Neutrophil (primary cell): ENCODE data around the gene BANK1.

Experiments
- H3K27ac ChIP-seq: fragments of 200-600 bp; sonication (generic); 2 replicates; pipeline ENCODE4 v1.5.1; 2016; ENCODE audit warnings: mild to moderate bottlenecking, moderate library complexity
- H3K27me3 ChIP-seq: fragments of 200-600 bp; sonication (generic); 2 replicates; pipeline ENCODE4 v1.6.0; 2016; ENCODE audit warnings: mild to moderate bottlenecking
- H3K36me3 ChIP-seq: fragments of 200-600 bp; sonication (generic); 2 replicates; pipeline ENCODE4 v1.5.1; 2017
- H3K4me1 ChIP-seq, 2 experiments: fragments of 200-600 bp in 1 of 2; sonication (generic) in 1 of 2; 1 replicate in 1 of 2; 2 replicates in 1 of 2; pipeline versions ENCODE4 v1.5.1 to v1.6.1; 2013 to 2016; ENCODE audit warnings: low read depth in 1 of 2, low read length in 1 of 2, mild to moderate bottlenecking in 1 of 2, moderate library complexity in 1 of 2; ENCODE audit not compliant: control insufficient read depth in 1 of 2, insufficient read depth in 1 of 2
- H3K4me3 ChIP-seq, 2 experiments: fragments of 200-600 bp in 1 of 2; sonication (generic) in 1 of 2; 1 replicate in 1 of 2; 2 replicates in 1 of 2; pipeline ENCODE4 v1.5.1; 2013 to 2016; ENCODE audit warnings: low read depth in 1 of 2, low read length in 1 of 2, mild to moderate bottlenecking in 1 of 2, moderate library complexity in 1 of 2
- H3K9me3 ChIP-seq: fragments of 200-600 bp; sonication (generic); 2 replicates; pipeline ENCODE4 v1.5.1; 2016
- TF ChIP-seq, protein P1 (sequence below): fragments of 200-600 bp; sonication (generic); IDR thresholded peaks from 2 replicates; pipeline ENCODE4 v1.5.1; 2016; ENCODE audit warnings: antibody characterized with exemption

Gene BANK1

GRCh38 chr4:101948951-101949350 is 158.4 kb downstream of the BANK1 start:
- Histone ChIP-seq H3K27me3 (no peaks in the 10 kb centered on the region), H3K4me3 (no peak overlapping the region), H3K36me3 (no peaks in the 10 kb centered on the region), H3K27ac (no peak overlapping the region), H3K4me1 (no peaks in the 10 kb centered on the region), H3K9me3 (no peaks in the 10 kb centered on the region)
- TF ChIP-seq, protein P1, sequence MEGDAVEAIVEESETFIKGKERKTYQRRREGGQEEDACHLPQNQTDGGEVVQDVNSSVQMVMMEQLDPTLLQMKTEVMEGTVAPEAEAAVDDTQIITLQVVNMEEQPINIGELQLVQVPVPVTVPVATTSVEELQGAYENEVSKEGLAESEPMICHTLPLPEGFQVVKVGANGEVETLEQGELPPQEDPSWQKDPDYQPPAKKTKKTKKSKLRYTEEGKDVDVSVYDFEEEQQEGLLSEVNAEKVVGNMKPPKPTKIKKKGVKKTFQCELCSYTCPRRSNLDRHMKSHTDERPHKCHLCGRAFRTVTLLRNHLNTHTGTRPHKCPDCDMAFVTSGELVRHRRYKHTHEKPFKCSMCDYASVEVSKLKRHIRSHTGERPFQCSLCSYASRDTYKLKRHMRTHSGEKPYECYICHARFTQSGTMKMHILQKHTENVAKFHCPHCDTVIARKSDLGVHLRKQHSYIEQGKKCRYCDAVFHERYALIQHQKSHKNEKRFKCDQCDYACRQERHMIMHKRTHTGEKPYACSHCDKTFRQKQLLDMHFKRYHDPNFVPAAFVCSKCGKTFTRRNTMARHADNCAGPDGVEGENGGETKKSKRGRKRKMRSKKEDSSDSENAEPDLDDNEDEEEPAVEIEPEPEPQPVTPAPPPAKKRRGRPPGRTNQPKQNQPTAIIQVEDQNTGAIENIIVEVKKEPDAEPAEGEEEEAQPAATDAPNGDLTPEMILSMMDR, result no peak

GRCh38 chr4:101950258-101950979 is 159.9 kb downstream of the BANK1 start:
- TF ChIP-seq, protein P1, result no peak
- Histone ChIP-seq H3K27ac (no peak overlapping the region), H3K36me3 (no peaks in the 10 kb centered on the region), H3K9me3 (no peaks in the 10 kb centered on the region), H3K4me1 (no peaks in the 10 kb centered on the region), H3K27me3 (no peaks in the 10 kb centered on the region), H3K4me3 (no peak overlapping the region)

GRCh38 chr4:101952985-101953384 is 162.5 kb downstream of the BANK1 start:
- Histone ChIP-seq H3K27me3 (no peaks in the 10 kb centered on the region), H3K4me1 (no peaks in the 10 kb centered on the region), H3K4me3 (no peak overlapping the region), H3K27ac (no peak overlapping the region), H3K36me3 (no peaks in the 10 kb centered on the region), H3K9me3 (no peaks in the 10 kb centered on the region)
- TF ChIP-seq, protein P1, result no peak

- Histone ChIP-seq H3K36me3 (no peaks in the 10 kb centered on the region), H3K27ac (no peak overlapping the region), H3K9me3 (no peaks in the 10 kb centered on the region), H3K27me3 (no peaks in the 10 kb centered on the region), H3K4me3 (no peak overlapping the region), H3K4me1 (no peaks in the 10 kb centered on the region)
- TF ChIP-seq, protein P1, result no peak
Observed at GRCh38 chr4:101953949-101954348, 163.4 kb downstream of the BANK1 start.

GRCh38 chr4:101954351-101954750 is 163.8 kb downstream of the BANK1 start:
- TF ChIP-seq, protein P1, result no peak
- no peaks in the 10 kb centered on the region for H3K36me3 ChIP-seq

More at GRCh38 chr4:101954351-101954750, 163.8 kb downstream of the BANK1 start:
- Histone ChIP-seq H3K27me3 (no peaks in the 10 kb centered on the region), H3K27ac (no peak overlapping the region), H3K4me1 (no peaks in the 10 kb centered on the region), H3K9me3 (no peaks in the 10 kb centered on the region), H3K4me3 (no peak overlapping the region)
